Renal pelvis (tissue), 4 donors: ENCODE measurements around the gene CHCHD1. TPM values are rescaled to one million over a fixed set of nuclear protein-coding genes. Genes with fewer than 3 reads are reported as not detected.

Experiments used
- DNase-seq: peaks from one replicate; pipeline ENCODE4 v3.0.0-alpha.2; 2013
- polyA plus RNA-seq, 3 donors: library from polyadenylated mRNA; unstranded; fragments of 120-200 nt; gene quantifications; one replicate each; pipeline ENCODE4 v1.2.1, GENCODE V29; 2013; ENCODE audit not compliant: insufficient read length in 3 of 3

The CHCHD1 gene
- polyA plus RNA-seq, 3 donors: 50.0 to 55.2 (median 54.5) TPM

GRCh38 chr10:73807471-73807870, 25.6 kb downstream of the CHCHD1 start:
- DNase-seq: no peak

- no peak for DNase-seq
Observed at GRCh38 chr10:73808021-73808815, 26.4 kb downstream of the CHCHD1 start.

GRCh38 chr10:73809061-73809818, 27.4 kb downstream of the CHCHD1 start:
- no peak for DNase-seq

GRCh38 chr10:73810358-73810734, 28.5 kb downstream of the CHCHD1 start:
- no peak for DNase-seq

DNA sequence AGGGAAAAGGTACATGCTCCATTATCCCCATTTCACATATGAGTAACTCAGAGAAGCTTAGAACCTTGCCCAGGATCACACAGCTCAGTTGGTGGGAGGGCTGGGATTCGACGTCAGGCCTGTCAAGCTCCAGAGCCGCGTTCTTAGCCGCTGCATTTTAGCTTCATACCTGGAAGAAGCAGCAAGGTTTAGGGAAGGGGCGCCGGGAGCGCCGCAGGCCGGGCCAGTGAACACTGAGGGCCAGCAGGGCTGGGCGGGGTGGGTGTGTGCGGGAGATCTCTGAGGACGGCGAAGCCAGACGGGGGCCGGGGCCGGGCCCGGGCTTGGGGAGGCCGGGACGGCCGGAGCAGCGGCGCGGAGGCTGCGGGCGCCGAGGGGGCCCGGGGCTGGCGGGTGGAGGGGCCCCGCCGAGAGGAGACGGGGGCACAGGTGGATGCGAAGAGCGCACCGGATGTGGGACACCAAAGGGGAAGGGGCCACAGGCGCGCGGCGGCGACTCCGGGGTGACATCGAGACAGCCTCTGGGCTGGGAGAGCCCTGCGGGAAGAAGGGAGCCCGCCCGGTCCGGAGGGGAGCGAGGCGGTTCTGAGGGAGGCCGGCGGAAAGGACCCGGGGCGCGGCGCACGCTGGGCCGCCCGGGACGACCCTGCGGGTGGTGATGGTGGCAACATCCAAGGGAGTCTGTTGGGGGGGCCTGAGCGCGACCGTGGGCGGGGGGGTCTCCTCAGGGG, 29.1 kb downstream of the CHCHD1 start:
- DNase-seq: peak; percentile 4

- DNase-seq: no peak
Observed at GRCh38 chr10:73812657-73813056, 30.8 kb downstream of the CHCHD1 start.

GRCh38 chr10:73813333-73813732, 31.5 kb downstream of the CHCHD1 start:
- no peak for DNase-seq

GRCh38 chr10:73814276-73814895, 32.5 kb downstream of the CHCHD1 start:
- DNase-seq: no peak

DNA sequence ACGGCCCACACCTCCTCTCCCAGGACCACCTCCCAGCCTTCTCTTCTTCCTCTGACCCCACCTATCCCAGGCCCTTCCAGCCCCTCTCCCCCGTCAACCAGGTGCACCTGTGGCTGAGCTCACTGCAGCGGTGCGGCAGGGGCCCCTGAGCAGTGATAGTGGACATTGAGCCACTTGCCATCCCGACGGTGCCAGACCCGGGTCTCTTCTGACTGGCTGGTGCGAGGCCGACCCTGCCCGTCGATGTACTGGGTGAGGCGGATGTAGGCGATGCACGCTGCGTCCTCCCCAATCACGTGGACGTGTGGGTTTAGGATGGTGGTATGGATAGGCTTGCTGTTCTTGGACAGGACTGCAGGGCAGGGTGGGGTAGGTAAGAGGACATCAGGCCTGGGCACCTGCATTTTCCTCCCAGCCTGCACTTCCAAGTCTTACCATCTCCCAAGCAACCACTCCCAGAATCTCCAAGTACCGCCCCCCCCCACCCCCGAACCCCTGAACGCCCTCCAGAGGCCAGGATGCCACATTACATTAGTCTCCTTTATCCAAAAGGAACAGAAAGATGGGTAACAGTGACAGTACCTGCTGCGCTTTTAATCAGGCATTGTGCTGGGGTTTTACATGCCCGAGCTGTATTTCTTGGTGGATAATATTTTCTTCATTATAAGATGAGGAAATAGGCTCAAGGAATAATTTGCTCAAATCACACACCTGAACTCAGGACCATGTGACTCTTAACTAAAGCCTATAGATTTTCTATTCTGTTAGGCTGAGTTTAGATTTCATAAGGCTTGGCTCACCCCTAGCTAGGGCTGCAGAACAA, 33.3 kb downstream of the CHCHD1 start:
- DNase-seq: no peak

DNA sequence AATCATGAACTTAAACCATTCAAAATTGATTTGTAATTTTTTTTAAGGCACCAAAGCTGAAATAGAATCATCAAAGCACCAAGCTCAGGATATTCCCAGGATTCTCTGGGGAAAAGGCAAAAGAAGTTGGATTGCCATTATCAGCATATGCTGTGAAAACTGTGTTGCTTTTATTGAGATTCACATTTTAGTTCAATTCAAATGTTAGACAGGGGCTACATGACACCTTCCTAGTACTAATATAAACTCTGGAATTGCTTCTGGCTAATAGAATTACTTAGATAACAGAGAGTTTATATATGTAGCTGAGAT, 33.8 kb downstream of the CHCHD1 start:
- no peak for DNase-seq

GRCh38 chr10:73816917-73817729, 35.3 kb downstream of the CHCHD1 start:
- DNase-seq: no peak

GRCh38 chr10:73817826-73818225, 36.0 kb downstream of the CHCHD1 start:
- no peak for DNase-seq

DNA sequence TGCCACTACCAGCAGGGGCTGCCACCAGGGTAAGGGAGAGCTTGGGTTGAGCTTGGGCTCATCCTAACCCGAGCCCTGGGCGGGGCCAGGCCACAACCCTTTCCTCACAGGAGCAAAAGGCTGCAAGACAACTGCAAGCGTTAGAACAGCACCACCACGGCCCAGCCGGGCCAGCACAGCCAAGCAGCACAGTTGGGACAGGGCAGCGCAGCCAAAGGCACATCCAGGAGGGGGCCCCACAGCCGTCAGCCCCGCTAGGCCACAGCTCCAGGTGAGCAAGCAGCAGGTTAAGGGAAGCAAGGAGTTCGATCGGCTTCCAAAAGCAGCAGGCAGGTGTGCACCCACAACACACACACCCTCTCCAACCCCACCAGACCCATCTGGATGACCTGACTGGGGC, 36.6 kb downstream of the CHCHD1 start:
- no peak for DNase-seq

- no peak for DNase-seq
Observed at GRCh38 chr10:73819081-73819480, 37.2 kb downstream of the CHCHD1 start.

DNA sequence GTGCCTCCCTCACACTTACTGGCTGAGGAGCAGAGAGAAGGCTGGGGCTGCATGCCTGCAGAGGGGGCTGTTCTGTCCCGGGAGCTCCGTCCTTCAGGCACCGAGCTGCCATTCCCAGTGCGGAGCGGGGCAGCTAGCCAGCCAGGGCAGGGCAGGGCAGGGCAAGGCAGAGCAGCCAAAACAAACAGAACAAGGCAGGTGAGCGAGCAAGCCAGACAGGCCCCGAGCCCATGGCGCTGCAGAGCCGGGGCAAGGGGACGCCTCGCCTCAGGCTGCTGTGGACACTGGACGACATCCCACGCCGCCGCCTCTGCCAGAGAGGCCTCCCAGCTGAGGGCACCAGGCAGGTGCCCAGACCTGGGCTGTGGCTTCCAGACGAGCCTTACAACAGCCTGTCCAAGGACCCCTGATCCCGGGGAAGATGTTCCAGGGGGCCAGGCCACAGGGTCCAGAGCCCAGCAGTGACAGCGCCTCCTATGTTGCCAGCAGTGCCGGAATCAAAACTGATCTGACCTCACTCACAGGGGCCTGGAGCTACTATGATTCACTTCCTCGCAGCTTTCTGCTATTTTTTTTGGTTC, 37.8 kb downstream of the CHCHD1 start:
- DNase-seq: no peak

GRCh38 chr10:73823391-73823790, 41.5 kb downstream of the CHCHD1 start:
- DNase-seq: no peak

- DNase-seq: no peak
Observed at GRCh38 chr10:73824146-73824725, 42.4 kb downstream of the CHCHD1 start.

DNA sequence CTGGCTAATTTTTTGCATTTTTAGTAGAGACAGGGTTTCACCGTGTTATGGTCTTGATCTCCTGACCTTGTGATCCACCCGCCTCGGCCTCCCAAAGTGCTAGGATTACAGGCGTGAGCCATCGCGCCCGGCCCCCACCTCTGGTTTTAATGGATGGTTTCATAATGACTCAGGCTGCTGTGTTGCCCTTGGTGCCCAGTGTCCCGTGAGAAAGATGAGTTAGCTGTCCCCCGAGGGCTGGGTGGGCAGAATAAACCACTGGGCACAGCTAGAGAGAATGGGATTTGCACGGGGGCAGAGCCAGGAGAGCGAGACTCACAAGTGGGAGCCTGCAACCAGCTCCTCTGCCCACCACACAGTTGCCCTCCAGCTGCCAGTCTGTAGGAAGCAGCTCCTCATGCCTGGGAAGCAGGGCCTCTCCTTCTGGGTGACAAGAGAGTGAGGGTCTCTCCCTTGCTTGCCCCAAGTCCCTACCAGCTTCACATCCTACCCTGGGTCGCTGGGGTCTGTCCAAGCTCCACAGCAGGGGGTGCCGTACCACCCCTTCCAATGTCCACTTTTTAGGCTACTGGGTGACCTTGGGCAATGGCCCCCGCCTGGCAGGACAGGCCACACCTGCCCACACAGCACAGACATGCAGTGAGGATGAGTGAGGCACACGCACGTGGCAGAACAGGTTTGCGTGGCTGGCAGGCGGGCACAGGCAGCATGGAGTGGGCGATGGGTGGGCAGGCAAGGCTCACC, 45.7 kb downstream of the CHCHD1 start:
- no peak for DNase-seq

DNA sequence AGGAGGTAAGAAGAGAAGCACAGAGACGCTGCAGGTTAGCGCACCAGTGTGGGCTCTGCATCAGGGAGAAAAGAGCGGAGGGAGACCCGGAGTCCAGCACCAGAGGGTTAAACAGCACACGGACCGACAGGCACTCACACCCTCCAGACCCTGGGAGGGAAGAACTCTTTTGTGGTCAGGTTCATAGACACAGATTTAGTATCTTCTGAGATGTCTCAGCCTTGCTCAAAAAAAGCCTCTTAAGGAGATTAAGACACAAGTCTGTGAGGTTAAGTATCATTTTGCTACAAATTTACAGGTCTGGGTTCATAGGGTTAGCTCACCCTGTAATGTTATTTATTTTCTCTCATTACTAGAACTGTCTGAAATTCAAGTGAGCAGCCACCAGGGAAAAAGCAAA, 46.3 kb downstream of the CHCHD1 start:
- no peak for DNase-seq
